GM12872 (cell line): ENCODE results near the gene LRRFIP1.

ENCODE experiments used
- CTCF ChIP-seq: IDR thresholded peaks from 3 replicates; pipeline ENCODE4 v1.5.1; 2011; ENCODE audit warnings: low read depth, mild to moderate bottlenecking, low read length, moderate library complexity; ENCODE audit not compliant: insufficient read depth

Gene LRRFIP1

GRCh38 chr2:237628247-237629187 is 1.1 kb downstream of the LRRFIP1 start:
- no peak for TF ChIP-seq CTCF

GRCh38 chr2:237629188-237629534 is 1.8 kb downstream of the LRRFIP1 start:
- TF ChIP-seq CTCF = no peak

- TF ChIP-seq CTCF = no peak
These were observed 2.4 kb downstream of the LRRFIP1 start for GRCh38 chr2:237629739-237630138.

- TF ChIP-seq CTCF = no peak
These were observed 3.0 kb downstream of the LRRFIP1 start for GRCh38 chr2:237630216-237631000.

GRCh38 chr2:237631007-237631785 is 3.8 kb downstream of the LRRFIP1 start:
- no peak for TF ChIP-seq CTCF

- TF ChIP-seq CTCF = no peak
These were observed 4.6 kb downstream of the LRRFIP1 start for GRCh38 chr2:237631801-237632585.
